Measurements from ENCODE around the gene ACSS1. TPM values are rescaled to one million over a fixed set of nuclear protein-coding genes. Genes with fewer than 3 reads are reported as not detected.
A peak's percentile ranks its signal among the peaks of the same experiment; 100 is the strongest.

The ACSS1 gene
- total RNA-seq, 1 experiment from 2014 or later: 1.5 TPM

DNA sequence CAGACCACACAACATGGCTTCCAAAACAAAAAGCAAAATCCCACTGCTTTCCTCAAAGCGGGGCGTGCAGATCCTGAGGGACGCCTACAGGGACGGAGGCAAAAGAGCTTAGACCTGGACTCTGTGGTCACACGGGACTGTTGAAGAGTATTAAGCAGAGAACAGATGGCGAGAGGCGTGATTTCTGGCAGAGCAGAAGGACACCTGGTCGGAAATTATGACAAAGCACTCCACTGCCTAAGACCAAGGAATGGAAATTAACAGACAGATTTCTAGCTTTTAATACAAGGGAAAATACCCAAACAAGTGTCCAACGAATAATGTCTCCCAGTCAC, 93.5 kb downstream of the ACSS1 start:
- ATAC-seq (no peak), DNase-seq (ENCODE audit: low spot score) (no peak)
- H3K27ac Mint-ChIP-seq: peak overlapping the region; percentile 4; the same call in 1 of the 2 replicates
- H3K9me3 Mint-ChIP-seq: no peaks in the 10 kb centered on the region
- H3K36me3 Mint-ChIP-seq: peaks cover 43% of the 10 kb centered on the region
- ChIA-PET CTCF (interaction anchor here (0.6 kb wide), 1 partner anchor 9 kb away, joined by 3 read pairs; no protein-coding TSS in a partner anchor), POLR2A (no interaction called here)
- no peak overlapping the region for H3K4me3 Mint-ChIP-seq
- no peaks in the 10 kb centered on the region for H3K4me1 Mint-ChIP-seq
- no peaks in the 10 kb centered on the region for H3K27me3 Mint-ChIP-seq (ENCODE audit: low read depth)
- TF ChIP-seq, protein P1, sequence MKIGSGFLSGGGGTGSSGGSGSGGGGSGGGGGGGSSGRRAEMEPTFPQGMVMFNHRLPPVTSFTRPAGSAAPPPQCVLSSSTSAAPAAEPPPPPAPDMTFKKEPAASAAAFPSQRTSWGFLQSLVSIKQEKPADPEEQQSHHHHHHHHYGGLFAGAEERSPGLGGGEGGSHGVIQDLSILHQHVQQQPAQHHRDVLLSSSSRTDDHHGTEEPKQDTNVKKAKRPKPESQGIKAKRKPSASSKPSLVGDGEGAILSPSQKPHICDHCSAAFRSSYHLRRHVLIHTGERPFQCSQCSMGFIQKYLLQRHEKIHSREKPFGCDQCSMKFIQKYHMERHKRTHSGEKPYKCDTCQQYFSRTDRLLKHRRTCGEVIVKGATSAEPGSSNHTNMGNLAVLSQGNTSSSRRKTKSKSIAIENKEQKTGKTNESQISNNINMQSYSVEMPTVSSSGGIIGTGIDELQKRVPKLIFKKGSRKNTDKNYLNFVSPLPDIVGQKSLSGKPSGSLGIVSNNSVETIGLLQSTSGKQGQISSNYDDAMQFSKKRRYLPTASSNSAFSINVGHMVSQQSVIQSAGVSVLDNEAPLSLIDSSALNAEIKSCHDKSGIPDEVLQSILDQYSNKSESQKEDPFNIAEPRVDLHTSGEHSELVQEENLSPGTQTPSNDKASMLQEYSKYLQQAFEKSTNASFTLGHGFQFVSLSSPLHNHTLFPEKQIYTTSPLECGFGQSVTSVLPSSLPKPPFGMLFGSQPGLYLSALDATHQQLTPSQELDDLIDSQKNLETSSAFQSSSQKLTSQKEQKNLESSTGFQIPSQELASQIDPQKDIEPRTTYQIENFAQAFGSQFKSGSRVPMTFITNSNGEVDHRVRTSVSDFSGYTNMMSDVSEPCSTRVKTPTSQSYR (CRISPR knock-in tag; IDR thresholded peaks at IDR 0.05): no peak
- TF ChIP-seq ZNF263 (CRISPR knock-in tag; IDR thresholded peaks at IDR 0.05; ENCODE audit: low read depth): no peak
- TF ChIP-seq, protein P2, sequence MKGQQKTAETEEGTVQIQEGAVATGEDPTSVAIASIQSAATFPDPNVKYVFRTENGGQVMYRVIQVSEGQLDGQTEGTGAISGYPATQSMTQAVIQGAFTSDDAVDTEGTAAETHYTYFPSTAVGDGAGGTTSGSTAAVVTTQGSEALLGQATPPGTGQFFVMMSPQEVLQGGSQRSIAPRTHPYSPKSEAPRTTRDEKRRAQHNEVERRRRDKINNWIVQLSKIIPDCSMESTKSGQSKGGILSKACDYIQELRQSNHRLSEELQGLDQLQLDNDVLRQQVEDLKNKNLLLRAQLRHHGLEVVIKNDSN (CRISPR knock-in tag; IDR thresholded peaks at IDR 0.05): no peak
- TF ChIP-seq, protein P3, sequence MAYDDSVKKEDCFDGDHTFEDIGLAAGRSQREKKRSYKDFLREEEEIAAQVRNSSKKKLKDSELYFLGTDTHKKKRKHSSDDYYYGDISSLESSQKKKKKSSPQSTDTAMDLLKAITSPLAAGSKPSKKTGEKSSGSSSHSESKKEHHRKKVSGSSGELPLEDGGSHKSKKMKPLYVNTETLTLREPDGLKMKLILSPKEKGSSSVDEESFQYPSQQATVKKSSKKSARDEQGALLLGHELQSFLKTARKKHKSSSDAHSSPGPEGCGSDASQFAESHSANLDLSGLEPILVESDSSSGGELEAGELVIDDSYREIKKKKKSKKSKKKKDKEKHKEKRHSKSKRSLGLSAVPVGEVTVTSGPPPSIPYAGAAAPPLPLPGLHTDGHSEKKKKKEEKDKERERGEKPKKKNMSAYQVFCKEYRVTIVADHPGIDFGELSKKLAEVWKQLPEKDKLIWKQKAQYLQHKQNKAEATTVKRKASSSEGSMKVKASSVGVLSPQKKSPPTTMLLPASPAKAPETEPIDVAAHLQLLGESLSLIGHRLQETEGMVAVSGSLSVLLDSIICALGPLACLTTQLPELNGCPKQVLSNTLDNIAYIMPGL (CRISPR knock-in tag; IDR thresholded peaks at IDR 0.05): no peak
- TF ChIP-seq, protein P4, sequence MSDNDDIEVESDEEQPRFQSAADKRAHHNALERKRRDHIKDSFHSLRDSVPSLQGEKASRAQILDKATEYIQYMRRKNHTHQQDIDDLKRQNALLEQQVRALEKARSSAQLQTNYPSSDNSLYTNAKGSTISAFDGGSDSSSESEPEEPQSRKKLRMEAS (CRISPR knock-in tag; IDR thresholded peaks at IDR 0.05): no peak
- no peak for TF ChIP-seq ESRRA (CRISPR knock-in tag; IDR thresholded peaks at IDR 0.05; ENCODE audit: borderline replicate concordance)
- no peak for TF ChIP-seq ELF4 (CRISPR knock-in tag; IDR thresholded peaks at IDR 0.05; ENCODE audit: low read depth)
- no peak for TF ChIP-seq GRHL2 (CRISPR knock-in tag; IDR thresholded peaks at IDR 0.05; ENCODE audit: insufficient replicate concordance, severe bottlenecking)
- no peak for TF ChIP-seq IRF2 (CRISPR knock-in tag; IDR thresholded peaks at IDR 0.05; ENCODE audit: borderline replicate concordance, low read depth)
- TF ChIP-seq, protein P5, sequence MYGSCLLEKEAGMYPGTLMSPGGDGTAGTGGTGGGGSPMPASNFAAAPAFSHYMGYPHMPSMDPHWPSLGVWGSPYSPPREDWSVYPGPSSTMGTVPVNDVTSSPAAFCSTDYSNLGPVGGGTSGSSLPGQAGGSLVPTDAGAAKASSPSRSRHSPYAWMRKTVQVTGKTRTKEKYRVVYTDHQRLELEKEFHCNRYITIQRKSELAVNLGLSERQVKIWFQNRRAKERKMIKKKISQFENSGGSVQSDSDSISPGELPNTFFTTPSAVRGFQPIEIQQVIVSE (CRISPR knock-in tag; IDR thresholded peaks at IDR 0.05; ENCODE audit: borderline replicate concordance): no peak
- TF ChIP-seq TEAD4 (CRISPR knock-in tag; IDR thresholded peaks at IDR 0.05): no peak
- TF ChIP-seq, protein P6, sequence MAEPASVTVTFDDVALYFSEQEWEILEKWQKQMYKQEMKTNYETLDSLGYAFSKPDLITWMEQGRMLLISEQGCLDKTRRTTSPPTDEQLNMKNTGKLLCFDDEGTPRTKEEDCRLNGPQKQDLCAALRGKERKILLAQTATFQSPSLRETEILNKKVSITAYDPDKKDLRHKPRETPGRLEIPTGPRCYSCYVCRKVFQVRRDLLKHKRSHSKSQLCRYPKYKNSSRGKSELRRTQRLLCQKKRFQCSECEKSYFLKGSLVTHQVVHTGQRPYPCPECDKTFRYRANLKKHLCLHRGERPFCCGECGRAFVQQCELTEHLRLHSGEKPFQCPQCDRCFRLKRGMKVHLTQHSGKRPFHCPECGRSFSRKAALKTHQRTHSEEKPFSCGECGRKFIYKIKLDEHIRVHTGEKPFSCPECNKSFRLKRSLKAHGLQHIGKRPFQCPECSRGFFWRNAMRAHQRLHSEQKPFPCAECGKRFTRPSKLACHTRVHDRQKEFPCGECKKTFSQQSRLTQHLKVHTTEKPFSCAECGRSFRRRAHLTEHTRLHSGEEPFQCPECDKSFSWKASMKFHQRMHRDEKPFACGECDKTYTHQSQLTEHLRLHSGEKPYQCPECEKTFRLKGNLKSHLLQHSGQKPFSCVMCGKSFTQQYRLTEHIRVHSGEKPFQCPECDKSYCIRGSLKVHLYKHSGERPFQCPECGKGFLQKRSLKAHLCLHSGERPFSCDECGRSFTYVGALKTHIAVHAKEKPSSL (CRISPR knock-in tag; conservative IDR thresholded peaks at IDR 0.05): no peak
- TF ChIP-seq, protein P7, sequence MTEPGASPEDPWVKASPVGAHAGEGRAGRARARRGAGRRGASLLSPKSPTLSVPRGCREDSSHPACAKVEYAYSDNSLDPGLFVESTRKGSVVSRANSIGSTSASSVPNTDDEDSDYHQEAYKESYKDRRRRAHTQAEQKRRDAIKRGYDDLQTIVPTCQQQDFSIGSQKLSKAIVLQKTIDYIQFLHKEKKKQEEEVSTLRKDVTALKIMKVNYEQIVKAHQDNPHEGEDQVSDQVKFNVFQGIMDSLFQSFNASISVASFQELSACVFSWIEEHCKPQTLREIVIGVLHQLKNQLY (CRISPR knock-in tag; IDR thresholded peaks at IDR 0.05): no peak
- no peak for TF ChIP-seq FOXJ3 (CRISPR knock-in tag; IDR thresholded peaks at IDR 0.05; ENCODE audit: borderline replicate concordance)
- no peak for TF ChIP-seq ETV6 (CRISPR knock-in tag; IDR thresholded peaks at IDR 0.05)
- TF ChIP-seq, protein P8, sequence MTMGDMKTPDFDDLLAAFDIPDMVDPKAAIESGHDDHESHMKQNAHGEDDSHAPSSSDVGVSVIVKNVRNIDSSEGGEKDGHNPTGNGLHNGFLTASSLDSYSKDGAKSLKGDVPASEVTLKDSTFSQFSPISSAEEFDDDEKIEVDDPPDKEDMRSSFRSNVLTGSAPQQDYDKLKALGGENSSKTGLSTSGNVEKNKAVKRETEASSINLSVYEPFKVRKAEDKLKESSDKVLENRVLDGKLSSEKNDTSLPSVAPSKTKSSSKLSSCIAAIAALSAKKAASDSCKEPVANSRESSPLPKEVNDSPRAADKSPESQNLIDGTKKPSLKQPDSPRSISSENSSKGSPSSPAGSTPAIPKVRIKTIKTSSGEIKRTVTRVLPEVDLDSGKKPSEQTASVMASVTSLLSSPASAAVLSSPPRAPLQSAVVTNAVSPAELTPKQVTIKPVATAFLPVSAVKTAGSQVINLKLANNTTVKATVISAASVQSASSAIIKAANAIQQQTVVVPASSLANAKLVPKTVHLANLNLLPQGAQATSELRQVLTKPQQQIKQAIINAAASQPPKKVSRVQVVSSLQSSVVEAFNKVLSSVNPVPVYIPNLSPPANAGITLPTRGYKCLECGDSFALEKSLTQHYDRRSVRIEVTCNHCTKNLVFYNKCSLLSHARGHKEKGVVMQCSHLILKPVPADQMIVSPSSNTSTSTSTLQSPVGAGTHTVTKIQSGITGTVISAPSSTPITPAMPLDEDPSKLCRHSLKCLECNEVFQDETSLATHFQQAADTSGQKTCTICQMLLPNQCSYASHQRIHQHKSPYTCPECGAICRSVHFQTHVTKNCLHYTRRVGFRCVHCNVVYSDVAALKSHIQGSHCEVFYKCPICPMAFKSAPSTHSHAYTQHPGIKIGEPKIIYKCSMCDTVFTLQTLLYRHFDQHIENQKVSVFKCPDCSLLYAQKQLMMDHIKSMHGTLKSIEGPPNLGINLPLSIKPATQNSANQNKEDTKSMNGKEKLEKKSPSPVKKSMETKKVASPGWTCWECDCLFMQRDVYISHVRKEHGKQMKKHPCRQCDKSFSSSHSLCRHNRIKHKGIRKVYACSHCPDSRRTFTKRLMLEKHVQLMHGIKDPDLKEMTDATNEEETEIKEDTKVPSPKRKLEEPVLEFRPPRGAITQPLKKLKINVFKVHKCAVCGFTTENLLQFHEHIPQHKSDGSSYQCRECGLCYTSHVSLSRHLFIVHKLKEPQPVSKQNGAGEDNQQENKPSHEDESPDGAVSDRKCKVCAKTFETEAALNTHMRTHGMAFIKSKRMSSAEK (CRISPR knock-in tag; IDR thresholded peaks at IDR 0.05; ENCODE audit: borderline replicate concordance): no peak
- TF ChIP-seq, protein P9, sequence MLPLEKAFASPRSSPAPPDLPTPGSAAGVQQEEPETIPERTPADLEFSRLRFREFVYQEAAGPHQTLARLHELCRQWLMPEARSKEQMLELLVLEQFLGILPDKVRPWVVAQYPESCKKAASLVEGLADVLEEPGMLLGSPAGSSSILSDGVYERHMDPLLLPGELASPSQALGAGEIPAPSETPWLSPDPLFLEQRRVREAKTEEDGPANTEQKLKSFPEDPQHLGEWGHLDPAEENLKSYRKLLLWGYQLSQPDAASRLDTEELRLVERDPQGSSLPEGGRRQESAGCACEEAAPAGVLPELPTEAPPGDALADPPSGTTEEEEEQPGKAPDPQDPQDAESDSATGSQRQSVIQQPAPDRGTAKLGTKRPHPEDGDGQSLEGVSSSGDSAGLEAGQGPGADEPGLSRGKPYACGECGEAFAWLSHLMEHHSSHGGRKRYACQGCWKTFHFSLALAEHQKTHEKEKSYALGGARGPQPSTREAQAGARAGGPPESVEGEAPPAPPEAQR (CRISPR knock-in tag; IDR thresholded peaks at IDR 0.05): no peak
- no peak for TF ChIP-seq SOX15 (CRISPR knock-in tag; IDR thresholded peaks at IDR 0.05)
- TF ChIP-seq NFE2L1 (CRISPR knock-in tag; IDR thresholded peaks at IDR 0.05): no peak
- TF ChIP-seq ZNF396 (CRISPR knock-in tag; IDR thresholded peaks at IDR 0.05; ENCODE audit: borderline replicate concordance): no peak

Measured in WTC11 (cell line).